Astrocyte of the spinal cord (primary cell): ENCODE measurements around the gene AASS.

Source experiments
- DNase-seq: peaks from one replicate; pipeline ENCODE4 v3.0.0; 2011; ENCODE audit warnings: low read depth, low spot score
- H3K4me3 ChIP-seq: 2 replicates; pipeline ENCODE4 v1.5.1; 2011; ENCODE audit warnings: low read depth, mild to moderate bottlenecking, low read length, moderate library complexity
- in situ Hi-C: cut with HindIII; loops from 2 replicates; pipeline ENCODE4 v1.10.0; 2017; ENCODE audit warnings: low sequenced_read_pairs
- TF ChIP-seq, protein P1 (sequence below): IDR thresholded peaks from 2 replicates; pipeline ENCODE4 v1.5.1; 2012; ENCODE audit warnings: low read depth, mild to moderate bottlenecking, low read length, inconsistent platforms

AASS gene

DNA sequence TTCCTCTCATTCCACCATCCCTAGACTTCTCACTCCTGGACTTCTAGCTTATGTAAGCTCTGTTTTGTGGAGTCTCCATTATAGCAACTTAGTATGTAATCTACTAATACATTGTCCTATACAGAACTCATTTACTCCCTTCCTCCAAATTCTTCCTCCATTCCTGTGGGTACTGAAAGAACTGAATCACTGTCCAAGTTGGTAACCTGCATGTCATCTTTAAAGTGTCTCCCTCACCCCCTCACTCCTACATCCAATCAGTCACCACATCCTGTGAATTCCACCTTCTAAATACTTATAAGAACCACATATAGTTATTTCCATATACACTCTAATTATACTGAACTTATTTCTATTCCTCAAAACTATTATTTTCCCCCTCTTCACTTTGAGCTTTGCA is 20.3 kb downstream of the AASS start:
- TF ChIP-seq, protein P1, sequence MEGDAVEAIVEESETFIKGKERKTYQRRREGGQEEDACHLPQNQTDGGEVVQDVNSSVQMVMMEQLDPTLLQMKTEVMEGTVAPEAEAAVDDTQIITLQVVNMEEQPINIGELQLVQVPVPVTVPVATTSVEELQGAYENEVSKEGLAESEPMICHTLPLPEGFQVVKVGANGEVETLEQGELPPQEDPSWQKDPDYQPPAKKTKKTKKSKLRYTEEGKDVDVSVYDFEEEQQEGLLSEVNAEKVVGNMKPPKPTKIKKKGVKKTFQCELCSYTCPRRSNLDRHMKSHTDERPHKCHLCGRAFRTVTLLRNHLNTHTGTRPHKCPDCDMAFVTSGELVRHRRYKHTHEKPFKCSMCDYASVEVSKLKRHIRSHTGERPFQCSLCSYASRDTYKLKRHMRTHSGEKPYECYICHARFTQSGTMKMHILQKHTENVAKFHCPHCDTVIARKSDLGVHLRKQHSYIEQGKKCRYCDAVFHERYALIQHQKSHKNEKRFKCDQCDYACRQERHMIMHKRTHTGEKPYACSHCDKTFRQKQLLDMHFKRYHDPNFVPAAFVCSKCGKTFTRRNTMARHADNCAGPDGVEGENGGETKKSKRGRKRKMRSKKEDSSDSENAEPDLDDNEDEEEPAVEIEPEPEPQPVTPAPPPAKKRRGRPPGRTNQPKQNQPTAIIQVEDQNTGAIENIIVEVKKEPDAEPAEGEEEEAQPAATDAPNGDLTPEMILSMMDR: no peak
- H3K4me3 ChIP-seq: no peak overlapping the region
- in situ Hi-C loops: no loop called here
- DNase-seq: no peak

DNA sequence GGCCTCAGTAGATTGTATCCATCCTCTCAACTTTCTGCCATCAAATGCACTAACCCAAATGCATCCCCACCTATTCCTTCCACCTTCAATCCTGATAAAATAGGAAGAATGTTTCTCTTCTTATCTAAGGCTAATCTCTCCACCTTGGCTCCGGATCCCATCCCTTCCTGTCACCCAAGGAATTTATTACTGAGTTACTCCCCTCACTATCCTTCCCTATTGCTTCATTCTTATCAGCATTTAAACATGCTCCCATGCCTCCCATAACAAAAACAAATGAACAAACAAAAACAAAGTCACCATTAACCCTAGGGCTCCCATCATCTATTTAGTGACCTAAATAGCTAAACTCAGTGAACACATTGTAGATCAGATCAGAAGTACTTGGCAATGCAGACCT is 25.3 kb downstream of the AASS start:
- no peak overlapping the region for H3K4me3 ChIP-seq
- TF ChIP-seq, protein P1: no peak
- in situ Hi-C loops: no loop called here
- no peak for DNase-seq

DNA sequence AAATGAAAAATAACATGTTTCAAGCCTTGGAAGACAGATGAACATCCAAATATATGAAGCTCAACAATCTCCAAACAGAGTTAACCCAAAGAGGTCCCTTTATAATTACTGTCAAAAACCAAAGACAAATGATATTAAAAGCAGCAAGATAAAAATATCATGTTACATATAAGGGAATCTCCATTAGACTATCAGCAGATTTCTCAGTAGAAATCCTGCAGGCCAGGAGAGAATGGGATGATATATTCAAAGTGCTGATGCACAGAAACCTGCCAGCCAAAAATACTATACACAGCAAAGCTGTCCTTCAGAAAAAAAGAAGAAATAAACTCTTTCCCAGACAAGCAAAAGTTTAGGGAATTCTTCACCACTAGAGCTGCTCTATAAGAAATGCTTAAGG is 41.0 kb downstream of the AASS start:
- H3K4me3 ChIP-seq: no peak overlapping the region
- TF ChIP-seq, protein P1: no peak
- no peak for DNase-seq
- in situ Hi-C loops: no loop called here

DNA sequence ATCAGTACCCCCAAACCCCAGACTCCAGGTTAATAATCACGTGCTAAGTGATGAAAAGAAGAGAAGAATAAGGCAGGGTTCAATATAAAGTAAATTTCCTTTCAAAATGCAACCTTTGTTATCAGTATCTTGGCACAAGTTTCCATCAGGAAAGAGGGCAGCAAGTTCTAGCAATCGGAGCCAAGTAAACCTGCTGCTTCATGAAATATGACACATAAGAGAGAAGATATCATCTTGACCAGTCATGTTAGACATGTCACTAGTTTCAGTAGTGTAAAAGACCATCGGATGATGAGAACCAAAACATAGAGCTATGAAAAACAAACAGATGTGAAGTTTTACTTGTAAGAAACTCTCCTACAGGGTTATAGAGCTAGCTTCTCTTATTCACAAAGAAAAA is 44.0 kb downstream of the AASS start:
- TF ChIP-seq, protein P1: no peak
- DNase-seq: no peak
- in situ Hi-C loops: no loop called here
- no peak overlapping the region for H3K4me3 ChIP-seq

DNA sequence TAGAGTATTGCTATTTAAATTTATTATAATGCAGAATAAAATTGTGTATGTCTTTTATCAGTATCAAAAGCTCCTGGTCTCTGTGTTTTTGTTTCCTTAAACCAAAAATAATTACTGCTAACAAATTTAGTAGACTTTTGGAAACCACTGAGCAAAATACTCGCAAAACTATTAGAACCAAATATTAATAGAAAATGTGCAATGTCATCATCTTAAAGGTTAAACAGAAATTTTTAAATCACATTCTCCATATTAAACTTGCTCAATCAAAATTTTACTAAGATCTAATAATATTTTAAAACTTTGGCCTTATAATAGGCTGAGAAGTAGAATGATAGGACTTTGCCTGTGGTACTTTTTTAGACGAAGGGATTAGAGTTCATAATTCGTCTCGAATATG is 48.4 kb downstream of the AASS start:
- no peak for DNase-seq
- in situ Hi-C loops: no loop called here
- TF ChIP-seq, protein P1: no peak
- H3K4me3 ChIP-seq: no peak overlapping the region

DNA sequence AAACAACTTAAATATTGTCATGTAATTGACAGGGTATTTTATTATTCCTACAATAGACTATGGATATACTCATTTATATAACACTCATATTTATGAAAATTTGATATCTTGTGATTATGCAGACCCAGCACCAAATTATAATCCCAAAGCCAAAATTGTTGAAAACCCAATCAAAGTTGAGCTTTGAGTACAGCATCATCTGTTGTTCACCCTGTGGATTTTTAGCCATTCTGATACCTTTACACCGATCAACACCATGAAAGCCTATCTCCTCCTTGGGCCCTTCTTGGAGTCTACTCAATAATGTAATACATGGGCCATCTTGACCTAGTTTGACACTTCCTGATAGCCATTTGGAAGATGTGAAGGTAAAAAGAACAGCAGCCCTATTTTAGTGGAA is 49.5 kb downstream of the AASS start:
- DNase-seq: no peak
- TF ChIP-seq, protein P1: no peak
- in situ Hi-C loops: no loop called here
- H3K4me3 ChIP-seq: no peak overlapping the region
